GM12873 (cell line): Measurements from ENCODE around the gene LINGO1.

Experiments used
- TF ChIP-seq, protein P1 (sequence below): IDR thresholded peaks from 2 replicates; pipeline ENCODE4 v1.5.1; 2012; ENCODE audit warnings: low read depth, mild to moderate bottlenecking, moderate library complexity, low read length, control low read depth; ENCODE audit not compliant: insufficient read depth; ENCODE audit errors: missing control alignments

Gene LINGO1

DNA sequence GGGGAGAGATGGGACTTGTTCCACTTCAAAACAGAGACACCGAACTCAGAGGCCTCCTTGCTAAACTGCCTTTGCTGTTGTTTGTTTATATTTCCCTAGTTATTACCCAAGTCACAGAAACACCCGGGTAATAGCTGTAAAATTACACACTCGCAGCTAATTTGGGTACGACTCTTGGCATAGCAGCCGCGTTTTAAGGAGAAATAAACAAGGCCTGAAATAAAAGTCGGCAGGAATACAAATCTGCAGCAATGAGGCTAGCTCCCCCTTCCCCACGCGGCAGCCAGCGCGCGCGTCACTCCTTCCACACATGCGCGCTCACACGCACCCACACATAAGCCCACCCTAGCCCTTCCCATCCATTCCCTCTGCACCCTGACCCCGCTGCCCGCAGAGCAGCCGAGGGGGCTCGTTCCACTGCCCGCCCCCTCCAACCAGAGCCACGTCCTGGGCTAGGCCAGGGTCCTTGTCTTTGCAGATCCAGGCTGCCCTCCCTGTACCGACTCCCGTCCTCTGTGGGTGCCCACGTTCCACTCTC lies 67.3 kb downstream of the LINGO1 start:
- TF ChIP-seq, protein P1, sequence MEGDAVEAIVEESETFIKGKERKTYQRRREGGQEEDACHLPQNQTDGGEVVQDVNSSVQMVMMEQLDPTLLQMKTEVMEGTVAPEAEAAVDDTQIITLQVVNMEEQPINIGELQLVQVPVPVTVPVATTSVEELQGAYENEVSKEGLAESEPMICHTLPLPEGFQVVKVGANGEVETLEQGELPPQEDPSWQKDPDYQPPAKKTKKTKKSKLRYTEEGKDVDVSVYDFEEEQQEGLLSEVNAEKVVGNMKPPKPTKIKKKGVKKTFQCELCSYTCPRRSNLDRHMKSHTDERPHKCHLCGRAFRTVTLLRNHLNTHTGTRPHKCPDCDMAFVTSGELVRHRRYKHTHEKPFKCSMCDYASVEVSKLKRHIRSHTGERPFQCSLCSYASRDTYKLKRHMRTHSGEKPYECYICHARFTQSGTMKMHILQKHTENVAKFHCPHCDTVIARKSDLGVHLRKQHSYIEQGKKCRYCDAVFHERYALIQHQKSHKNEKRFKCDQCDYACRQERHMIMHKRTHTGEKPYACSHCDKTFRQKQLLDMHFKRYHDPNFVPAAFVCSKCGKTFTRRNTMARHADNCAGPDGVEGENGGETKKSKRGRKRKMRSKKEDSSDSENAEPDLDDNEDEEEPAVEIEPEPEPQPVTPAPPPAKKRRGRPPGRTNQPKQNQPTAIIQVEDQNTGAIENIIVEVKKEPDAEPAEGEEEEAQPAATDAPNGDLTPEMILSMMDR: no peak

DNA sequence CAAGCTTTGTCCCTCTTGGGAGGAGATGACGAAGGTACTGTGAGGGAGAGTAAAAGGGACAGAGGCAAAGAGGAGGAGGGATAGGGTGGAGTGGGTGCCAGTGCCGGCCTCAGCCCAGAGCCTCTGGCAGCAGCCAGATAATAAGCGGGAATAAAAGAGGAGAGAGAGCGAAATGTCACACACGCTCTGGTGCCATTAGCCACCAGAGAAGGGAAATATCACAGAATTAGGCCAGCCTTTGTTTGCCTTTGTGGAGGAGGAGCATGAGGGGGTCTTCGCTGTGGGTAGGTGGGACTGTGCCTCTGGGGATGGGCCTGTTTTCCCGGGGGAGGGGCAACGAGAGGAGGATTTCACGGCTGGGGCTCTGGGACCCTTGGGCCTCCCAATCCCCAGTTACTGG lies 67.8 kb downstream of the LINGO1 start:
- TF ChIP-seq, protein P1: no peak

DNA sequence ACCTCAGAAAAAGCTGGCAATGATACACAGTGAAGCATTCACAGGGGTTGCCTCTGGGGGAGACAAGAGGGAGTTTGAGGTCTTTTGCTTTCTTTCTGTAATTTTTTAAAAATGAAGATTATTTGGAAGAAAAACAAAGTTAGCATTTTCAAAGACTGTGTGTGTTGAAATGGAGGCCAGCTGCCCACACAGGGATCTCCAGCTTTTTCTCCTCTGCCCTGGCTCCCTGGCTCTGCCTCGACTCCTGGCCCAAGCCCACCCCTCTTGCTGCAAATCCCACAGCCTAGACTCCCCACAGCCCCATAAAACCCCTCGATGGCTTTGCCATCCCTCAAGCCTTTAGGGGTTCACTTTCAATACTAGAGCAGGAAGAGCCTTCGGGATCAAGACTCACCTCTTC lies 68.4 kb downstream of the LINGO1 start:
- TF ChIP-seq, protein P1: no peak

DNA sequence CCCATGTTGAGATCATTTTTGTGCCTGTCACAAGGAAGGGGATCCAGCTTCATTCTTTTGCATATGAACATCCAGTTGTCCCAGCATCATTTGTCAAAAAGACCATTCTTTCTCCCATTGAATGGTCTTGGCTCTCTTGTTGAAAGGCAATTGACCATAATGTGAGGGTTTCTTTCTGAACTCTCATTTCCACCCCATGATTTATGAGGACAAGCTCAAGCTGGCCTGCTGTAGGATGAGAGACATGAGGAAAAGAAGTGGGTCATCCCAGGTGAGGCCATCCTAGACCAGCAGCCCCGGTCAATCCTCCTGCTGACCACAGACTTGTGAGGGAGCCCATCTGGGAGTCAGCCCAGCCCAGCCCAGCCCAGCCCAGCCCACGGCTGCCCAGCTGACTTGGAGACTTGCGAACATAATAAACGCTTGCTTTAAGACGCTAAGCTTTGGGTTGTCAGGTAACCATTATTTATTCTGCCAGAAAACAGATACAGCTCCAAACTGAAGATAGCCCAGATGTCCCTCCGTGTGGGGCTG lies 69.0 kb downstream of the LINGO1 start:
- TF ChIP-seq, protein P1: no peak
